GM23338 (cell line): Measurements from ENCODE around the gene SLC51B. TPM values are rescaled to one million over a fixed set of nuclear protein-coding genes. Genes with fewer than 3 reads are reported as not detected.

Experiments used
- ATAC-seq: fragments of 200-7000 bp; cut with Tn5 transposase; 3 replicates; pipeline ENCODE4 v1.9.1; 2020
- DNase-seq: peaks from one replicate; pipeline ENCODE4 v3.0.0-alpha.2; 2015; ENCODE audit warnings: low spot score
- H2AFZ ChIP-seq: fragments of 200-600 bp; sonication (generic); 2 replicates; pipeline ENCODE4 v1.8.0; 2016; ENCODE audit warnings: antibody characterized with exemption, mild to moderate bottlenecking, moderate library complexity
- H3F3A ChIP-seq: fragments of 200-600 bp; sonication (generic); replicated peaks from 2 replicates; pipeline ENCODE4 v1.8.0; 2017; ENCODE audit warnings: antibody characterized with exemption, mixed run types, low read depth
- H3K27ac ChIP-seq: fragments of 200-600 bp; sonication (generic); 2 replicates; pipeline ENCODE4 v1.6.1; 2016; ENCODE audit warnings: low read depth
- H3K27me3 ChIP-seq: fragments of 200-600 bp; sonication (generic); 2 replicates; pipeline ENCODE4 v1.8.0; 2016; ENCODE audit warnings: mild to moderate bottlenecking, mixed run types, moderate library complexity; ENCODE audit not compliant: insufficient read depth
- H3K36me3 ChIP-seq: fragments of 200-600 bp; sonication (generic); 2 replicates; pipeline ENCODE4 v1.8.0; 2016; ENCODE audit warnings: mild to moderate bottlenecking; ENCODE audit not compliant: insufficient read depth
- H3K4me1 ChIP-seq: fragments of 200-600 bp; sonication (generic); 2 replicates; pipeline ENCODE4 v1.8.0; 2016; ENCODE audit warnings: mild to moderate bottlenecking, moderate library complexity; ENCODE audit not compliant: insufficient read depth
- H3K4me2 ChIP-seq: fragments of 200-600 bp; sonication (generic); 2 replicates; pipeline ENCODE4 v1.7.1; 2017; ENCODE audit warnings: mixed run types
- H3K4me3 ChIP-seq: fragments of 200-600 bp; sonication (generic); 2 replicates; pipeline ENCODE4 v1.6.1; 2016; ENCODE audit warnings: mixed run types
- H3K79me2 ChIP-seq: fragments of 200-600 bp; sonication (generic); replicated peaks from 2 replicates; pipeline ENCODE4 v1.8.0; 2017; ENCODE audit warnings: mild to moderate bottlenecking; ENCODE audit not compliant: insufficient read depth
- H3K9me2 ChIP-seq: fragments of 200-600 bp; sonication (generic); 2 replicates; pipeline ENCODE4 v1.8.0; 2017; ENCODE audit not compliant: insufficient read depth
- H4K20me1 ChIP-seq: fragments of 200-600 bp; sonication (generic); replicated peaks from 2 replicates; pipeline ENCODE4 v1.8.0; 2017; ENCODE audit warnings: mild to moderate bottlenecking; ENCODE audit not compliant: insufficient read depth
- H3K27ac Mint-ChIP-seq: 2 replicates; pipeline ENCODE4 v1.8.0; 2020; ENCODE audit warnings: inconsistent platforms, mild to moderate bottlenecking, moderate library complexity, mixed read lengths
- H3K27me3 Mint-ChIP-seq: 3 replicates; pipeline ENCODE4 v1.8.0; 2022; ENCODE audit warnings: low read depth, mild to moderate bottlenecking, moderate library complexity, mixed read lengths, inconsistent platforms; ENCODE audit not compliant: insufficient read depth, poor library complexity
- H3K36me3 Mint-ChIP-seq: 3 replicates; pipeline ENCODE4 v1.8.0; 2021; ENCODE audit warnings: low read depth, mild to moderate bottlenecking, inconsistent platforms, moderate library complexity, mixed read lengths
- H3K4me1 Mint-ChIP-seq: 3 replicates; pipeline ENCODE4 v1.8.0; 2020; ENCODE audit warnings: mild to moderate bottlenecking, inconsistent platforms, mixed read lengths
- H3K4me3 Mint-ChIP-seq: 3 replicates; pipeline ENCODE4 v1.8.0; 2021; ENCODE audit warnings: moderate library complexity, mild to moderate bottlenecking, inconsistent platforms, mixed read lengths
- H3K9me3 Mint-ChIP-seq: 3 replicates; pipeline ENCODE4 v1.8.0; 2020; ENCODE audit warnings: moderate library complexity, mild to moderate bottlenecking, inconsistent platforms, mixed read lengths
- CREB1 ChIP-seq: fragments of 250-450 bp; sonication (Bioruptor Pico); IDR thresholded peaks from 2 replicates; pipeline ENCODE4 v1.5.0; 2020; ENCODE audit warnings: low read depth, mild to moderate bottlenecking, moderate library complexity
- CTCF ChIP-seq, 2 experiments: fragments of 200-600 bp in 1 of 2; sonication (generic) in 1 of 2; conservative IDR thresholded peaks; 2 replicates each; pipeline versions ENCODE4 v1.5.1 to v1.6.1; 2016 to 2017; ENCODE audit warnings: antibody characterized with exemption in 2 of 2, low read depth in 2 of 2, mild to moderate bottlenecking in 2 of 2, moderate library complexity in 1 of 2
- ETS1 ChIP-seq: IDR thresholded peaks from 2 replicates; pipeline ENCODE4 v1.6.1; 2016; ENCODE audit warnings: antibody characterized with exemption
- EZH2 ChIP-seq: fragments of 200-600 bp; sonication (generic); IDR thresholded peaks from one replicate; pipeline ENCODE4 v1.8.0; 2017; ENCODE audit warnings: antibody characterized with exemption, mild to moderate bottlenecking, low read depth; ENCODE audit not compliant: unreplicated experiment
- EZH2phosphoT487 ChIP-seq: fragments of 200-600 bp; sonication (generic); IDR thresholded peaks from one replicate; pipeline ENCODE4 v1.8.1; 2018; ENCODE audit warnings: antibody characterized with exemption; ENCODE audit not compliant: unreplicated experiment
- JUNB ChIP-seq: IDR thresholded peaks from one replicate; pipeline ENCODE4 v1.6.1; 2016; ENCODE audit warnings: antibody characterized with exemption; ENCODE audit not compliant: unreplicated experiment
- NANOG ChIP-seq: IDR thresholded peaks from 2 replicates; pipeline ENCODE4 v1.6.1; 2016; ENCODE audit warnings: antibody characterized with exemption, borderline replicate concordance
- POLR2AphosphoS5 ChIP-seq: IDR thresholded peaks from 2 replicates; pipeline ENCODE4 v1.6.1; 2016; ENCODE audit warnings: antibody characterized with exemption, low read depth
- REST ChIP-seq: IDR thresholded peaks from one replicate; pipeline ENCODE4 v1.6.1; 2018; ENCODE audit warnings: antibody characterized with exemption; ENCODE audit not compliant: unreplicated experiment
- ZNF114 ChIP-seq: fragments of 250-450 bp; sonication (Bioruptor Pico); IDR thresholded peaks from 2 replicates; pipeline ENCODE4 v1.5.0; 2020; ENCODE audit warnings: mild to moderate bottlenecking, moderate library complexity
- ZNF331 ChIP-seq: fragments of 250-450 bp; sonication (Bioruptor Pico); IDR thresholded peaks from 2 replicates; pipeline ENCODE4 v1.5.0; 2020; ENCODE audit warnings: low read depth, mild to moderate bottlenecking, moderate library complexity
- polyA plus RNA-seq: library from polyadenylated mRNA; unstranded; fragments of >200 nt; fragmentation: Nextera tagmentation; extraction: Ambion mirVana; gene quantifications from 2 replicates; pipeline ENCODE4 v1.2.1, GENCODE V29; 2016
- total RNA-seq: library from RNA; depleted of rRNA; stranded (reverse); fragments of >200 nt; shearing (Covaris generic); gene quantifications from 2 replicates; pipeline ENCODE4 v1.2.3, GENCODE V29; 2014

The SLC51B gene
- total and polyA plus RNA-seq, 2 experiments from 2014 or later, result not detected

GRCh38 chr15:65049418-65049840, 4.2 kb downstream of the SLC51B start:
- Mint-ChIP-seq H3K27me3 (peaks cover 12% of the 10 kb centered on the region), H3K27ac (no peak overlapping the region), H3K9me3 (no peaks in the 10 kb centered on the region), H3K36me3 (no peaks in the 10 kb centered on the region), H3K4me3 (peak overlapping the region; percentile 63), H3K4me1 (peaks cover 7% of the 10 kb centered on the region)
- Histone ChIP-seq H3K27me3 (no peaks in the 10 kb centered on the region), H3K4me3 (peak overlapping the region; percentile 46), H3K36me3 (no peaks in the 10 kb centered on the region), H3K4me1 (no peaks in the 10 kb centered on the region), H2AFZ (no peak overlapping the region), H3K27ac (no peak overlapping the region), H3K79me2 (no peaks in the 10 kb centered on the region), H4K20me1 (no peaks in the 10 kb centered on the region), H3F3A (0 out of 2 replicates have a peak, but pooled peaks cover 4% of the 10 kb centered on the region), H3K4me2 (peak overlapping the region; percentile 71), H3K9me2 (no peaks in the 10 kb centered on the region)
- ATAC-seq (peak; percentile 98), DNase-seq (peak; percentile 98)
- TF ChIP-seq CREB1, result peak; percentile 71
- TF ChIP-seq EZH2phosphoT487, result no peak

GRCh38 chr15:65050270-65050669, 5.1 kb downstream of the SLC51B start:
- Mint-ChIP-seq H3K4me1 (peaks cover 7% of the 10 kb centered on the region; the same call in 2 of the 3 replicates), H3K27me3 (peaks cover 10% of the 10 kb centered on the region), H3K36me3 (no peaks in the 10 kb centered on the region), H3K4me3 (no peak overlapping the region; the same call in 2 of the 3 replicates), H3K27ac (no peak overlapping the region), H3K9me3 (no peaks in the 10 kb centered on the region)
- Histone ChIP-seq H3K4me1 (no peaks in the 10 kb centered on the region), H2AFZ (no peak overlapping the region), H3K27ac (no peak overlapping the region), H3K27me3 (no peaks in the 10 kb centered on the region), H3K9me2 (no peaks in the 10 kb centered on the region), H3K4me3 (no peak overlapping the region), H3K4me2 (no peak overlapping the region), H3F3A (0 out of 2 replicates have a peak, but pooled peaks cover 4% of the 10 kb centered on the region), H3K36me3 (no peaks in the 10 kb centered on the region), H3K79me2 (no peaks in the 10 kb centered on the region), H4K20me1 (no peaks in the 10 kb centered on the region)
- ATAC-seq (no peak), DNase-seq (no peak)
- TF ChIP-seq ETS1 (no peak), ZNF331 (CRISPR knock-in tag) (no peak), EZH2 (no peak), ZNF114 (CRISPR knock-in tag) (no peak), EZH2phosphoT487 (no peak), POLR2AphosphoS5 (no peak), CREB1 (no peak), NANOG (no peak), CTCF (conservative IDR thresholded peaks at IDR 0.05; ENCODE audit: low read depth in 2 of 2) (no peak), REST (no peak), JUNB (no peak)
